GM12878 (cell line): ENCODE results near the gene GPR146.

Source experiments
- EZH2 ChIP-seq: IDR thresholded peaks from 2 replicates; pipeline ENCODE4 v1.6.1; 2012; ENCODE audit warnings: low read depth, mild to moderate bottlenecking, control low read depth, inconsistent platforms, low read length, borderline replicate concordance; ENCODE audit not compliant: control insufficient read depth
- FOXM1 ChIP-seq: IDR thresholded peaks from 2 replicates; pipeline ENCODE4 v1.6.1; 2012; ENCODE audit warnings: low read depth, mild to moderate bottlenecking, inconsistent platforms, low read length, moderate library complexity
- GABPA ChIP-seq: IDR thresholded peaks from 2 replicates; pipeline ENCODE4 v1.6.1; 2014; ENCODE audit warnings: antibody characterized with exemption, low read depth, mild to moderate bottlenecking, inconsistent platforms
- MYC ChIP-seq: IDR thresholded peaks from 2 replicates; pipeline ENCODE4 v1.6.1; 2011; ENCODE audit warnings: mild to moderate bottlenecking, low read length, moderate library complexity, inconsistent platforms; ENCODE audit not compliant: insufficient read depth, insufficient replicate concordance, insufficient read length, severe bottlenecking
- RAD21 ChIP-seq: IDR thresholded peaks from 2 replicates; pipeline ENCODE4 v1.6.1; 2011; ENCODE audit warnings: mild to moderate bottlenecking, low read depth, low read length, moderate library complexity; ENCODE audit not compliant: insufficient read depth
- SIN3A ChIP-seq: IDR thresholded peaks from 2 replicates; pipeline ENCODE4 v1.6.1; 2012; ENCODE audit warnings: low read depth, low read length, improper control_type of control experiment
- ZNF274 ChIP-seq: IDR thresholded peaks from one replicate; pipeline ENCODE4 v1.8.0; 2011; ENCODE audit not compliant: insufficient read length, insufficient read depth
- TF ChIP-seq, protein P1 (sequence below): fragments of 450-650 bp; IDR thresholded peaks from 2 replicates; pipeline ENCODE4 v1.6.1; 2014; ENCODE audit warnings: mild to moderate bottlenecking
- TF ChIP-seq, protein P2 (sequence below): IDR thresholded peaks from 2 replicates; pipeline ENCODE4 v1.6.1; 2012; ENCODE audit warnings: low read depth, low read length, improper control_type of control experiment
- TF ChIP-seq, protein P3 (sequence below), 3 experiments: IDR thresholded peaks in 2 of 3; conservative IDR thresholded peaks in 1 of 3; 2 replicates each; pipeline ENCODE4 v1.5.1; 2011; ENCODE audit warnings: low read depth in 3 of 3, low read length in 3 of 3, mild to moderate bottlenecking in 3 of 3, control low read depth in 2 of 3, moderate library complexity in 2 of 3, inconsistent platforms in 1 of 3, mixed read lengths in 1 of 3; ENCODE audit not compliant: control insufficient read depth in 2 of 3, insufficient read depth in 1 of 3; ENCODE audit errors: extremely low read depth in 1 of 3

DNA sequence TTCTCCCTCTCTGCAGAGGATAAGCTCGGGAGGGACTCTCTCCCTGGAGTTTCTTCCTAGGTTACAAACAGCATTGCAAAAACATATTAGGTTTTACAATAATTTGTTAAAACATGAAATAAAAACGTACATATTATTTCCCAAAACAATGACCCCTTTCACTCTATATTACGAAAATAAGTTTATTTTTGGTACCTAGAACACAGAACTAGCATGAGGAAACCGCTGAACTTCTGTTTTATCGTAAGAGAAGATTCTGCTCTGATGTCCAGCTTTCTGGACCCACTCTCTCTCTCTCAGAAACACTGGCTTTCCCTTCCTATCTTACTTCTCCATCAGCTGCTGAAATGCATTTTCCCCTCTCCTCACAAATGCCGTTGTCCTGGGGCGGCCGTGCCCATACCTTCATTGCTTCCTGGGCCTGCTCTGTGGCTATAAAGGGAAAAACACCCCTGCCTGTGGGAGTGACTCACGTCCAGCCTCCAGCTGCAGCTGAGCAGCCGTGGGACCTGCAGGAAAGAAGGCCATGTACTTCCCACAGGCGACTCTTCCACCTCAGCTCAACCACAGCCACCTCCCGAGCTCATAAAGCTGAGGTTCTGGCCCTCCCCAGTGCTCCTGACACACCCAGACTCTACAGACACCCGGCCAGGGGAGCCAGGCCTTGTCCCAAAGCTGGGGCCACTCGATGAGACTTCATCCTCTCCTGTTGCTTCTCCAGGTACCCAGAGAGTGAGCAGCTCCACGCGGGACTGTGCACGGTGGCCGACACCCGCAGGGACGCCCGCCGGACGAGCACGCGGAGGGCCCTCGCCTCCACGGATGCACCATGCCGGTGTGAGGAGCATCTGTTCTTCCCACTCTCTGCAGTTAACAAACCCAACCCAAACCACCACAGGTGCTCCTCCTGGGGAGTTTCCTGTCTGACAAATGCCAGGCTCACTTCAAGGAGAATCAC lies 46.6 kb downstream of the GPR146 start:
- TF ChIP-seq, protein P1, sequence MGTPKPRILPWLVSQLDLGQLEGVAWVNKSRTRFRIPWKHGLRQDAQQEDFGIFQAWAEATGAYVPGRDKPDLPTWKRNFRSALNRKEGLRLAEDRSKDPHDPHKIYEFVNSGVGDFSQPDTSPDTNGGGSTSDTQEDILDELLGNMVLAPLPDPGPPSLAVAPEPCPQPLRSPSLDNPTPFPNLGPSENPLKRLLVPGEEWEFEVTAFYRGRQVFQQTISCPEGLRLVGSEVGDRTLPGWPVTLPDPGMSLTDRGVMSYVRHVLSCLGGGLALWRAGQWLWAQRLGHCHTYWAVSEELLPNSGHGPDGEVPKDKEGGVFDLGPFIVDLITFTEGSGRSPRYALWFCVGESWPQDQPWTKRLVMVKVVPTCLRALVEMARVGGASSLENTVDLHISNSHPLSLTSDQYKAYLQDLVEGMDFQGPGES = no peak
- TF ChIP-seq, protein P2, sequence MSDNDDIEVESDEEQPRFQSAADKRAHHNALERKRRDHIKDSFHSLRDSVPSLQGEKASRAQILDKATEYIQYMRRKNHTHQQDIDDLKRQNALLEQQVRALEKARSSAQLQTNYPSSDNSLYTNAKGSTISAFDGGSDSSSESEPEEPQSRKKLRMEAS = no peak
- no peak for TF ChIP-seq RAD21
- TF ChIP-seq, protein P3, sequence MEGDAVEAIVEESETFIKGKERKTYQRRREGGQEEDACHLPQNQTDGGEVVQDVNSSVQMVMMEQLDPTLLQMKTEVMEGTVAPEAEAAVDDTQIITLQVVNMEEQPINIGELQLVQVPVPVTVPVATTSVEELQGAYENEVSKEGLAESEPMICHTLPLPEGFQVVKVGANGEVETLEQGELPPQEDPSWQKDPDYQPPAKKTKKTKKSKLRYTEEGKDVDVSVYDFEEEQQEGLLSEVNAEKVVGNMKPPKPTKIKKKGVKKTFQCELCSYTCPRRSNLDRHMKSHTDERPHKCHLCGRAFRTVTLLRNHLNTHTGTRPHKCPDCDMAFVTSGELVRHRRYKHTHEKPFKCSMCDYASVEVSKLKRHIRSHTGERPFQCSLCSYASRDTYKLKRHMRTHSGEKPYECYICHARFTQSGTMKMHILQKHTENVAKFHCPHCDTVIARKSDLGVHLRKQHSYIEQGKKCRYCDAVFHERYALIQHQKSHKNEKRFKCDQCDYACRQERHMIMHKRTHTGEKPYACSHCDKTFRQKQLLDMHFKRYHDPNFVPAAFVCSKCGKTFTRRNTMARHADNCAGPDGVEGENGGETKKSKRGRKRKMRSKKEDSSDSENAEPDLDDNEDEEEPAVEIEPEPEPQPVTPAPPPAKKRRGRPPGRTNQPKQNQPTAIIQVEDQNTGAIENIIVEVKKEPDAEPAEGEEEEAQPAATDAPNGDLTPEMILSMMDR (IDR thresholded peaks at IDR 0.05 in 2 of 3, conservative IDR thresholded peaks at IDR 0.05 in 1 of 3; ENCODE audit: control insufficient read depth in 2 of 3, extremely low read depth in 1 of 3, insufficient read depth in 1 of 3, low read depth in 3 of 3, low read length in 3 of 3) = no peak
- no peak for TF ChIP-seq GABPA
- no peak for TF ChIP-seq FOXM1
- TF ChIP-seq MYC = no peak
- TF ChIP-seq EZH2 = no peak
- no peak for TF ChIP-seq ZNF274
- TF ChIP-seq SIN3A = no peak
